Right lung (tissue), 10 donors: ENCODE measurements around the gene SLC5A2. TPM values are rescaled to one million over a fixed set of nuclear protein-coding genes. Genes with fewer than 3 reads are reported as not detected.
"Not testable (repeated sequence)": the region's sequence is repeated elsewhere in the genome, so short reads cannot be mapped to it uniquely, and the experiment has no call there.

ENCODE experiments used
- DNase-seq, 2 donors: peaks; one replicate each; pipeline ENCODE4 v3.0.0-alpha.2; 2013
- long read RNA-seq, 8 donors: transcript quantifications; one replicate each; lab custom pipeline, GENCODE V29; 2026
- polyA plus RNA-seq, 5 donors: library from polyadenylated mRNA; unstranded; fragments of 120-200 nt; gene quantifications; one replicate each; pipeline versions ENCODE4 v1.2.1 to v1.2.3, GENCODE V29; 2013; ENCODE audit warnings: inconsistent platforms in 1 of 5, low replicate concordance in 1 of 5; ENCODE audit not compliant: insufficient read length in 5 of 5, insufficient read depth in 1 of 5

The SLC5A2 gene
- 10 to 100 TPM in 3 of 5 donors, 1 to 10 TPM in 2; 8.6 to 18.9 (median 14.9) TPM for polyA plus RNA-seq
- long read RNA-seq, donor 1, partial matches to known transcripts = 31 of 31 reads
- long read RNA-seq, donor 1, other reads (novel, unspliced or antisense) = 0 of 31 reads
- long read RNA-seq, donor 2 = 0 reads
- long read RNA-seq, donor 3, partial matches to known transcripts = 17 of 23 reads
- long read RNA-seq, donor 3, other reads (novel, unspliced or antisense) = 6 of 23 reads
- long read RNA-seq, donor 4, partial matches to known transcripts = 6 of 6 reads
- long read RNA-seq, donor 4, other reads (novel, unspliced or antisense) = 0 of 6 reads
- long read RNA-seq, donor 5, partial matches to known transcripts = 0 of 1 reads
- long read RNA-seq, donor 5, other reads (novel, unspliced or antisense) = 0 of 1 reads
- long read RNA-seq, donor 6 = 0 reads
- long read RNA-seq, donor 7 = 0 reads
- long read RNA-seq, donor 8 = 0 reads

DNA sequence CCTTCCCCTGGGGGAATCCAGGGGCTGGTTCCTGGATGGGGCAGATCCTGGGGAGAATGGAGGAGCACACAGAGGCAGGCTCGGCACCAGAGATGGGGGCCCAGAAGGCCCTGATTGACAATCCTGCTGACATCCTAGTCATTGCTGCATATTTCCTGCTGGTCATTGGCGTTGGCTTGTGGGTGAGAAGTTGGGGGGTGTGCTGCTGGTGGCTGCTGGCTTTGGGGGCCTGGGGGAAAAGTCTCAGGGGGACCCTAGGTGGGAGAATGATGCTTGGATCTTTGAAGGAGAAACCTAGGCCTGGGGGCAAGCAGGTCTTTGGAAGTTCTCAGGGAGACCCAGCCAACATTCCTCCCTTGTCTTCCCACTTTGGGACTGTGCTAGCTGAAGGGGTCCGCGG lies at the start of gene SLC5A2:
SLC5A2 (plus strand) TSS at position 43 of the 400 bp plus-strand sequence; CDS start at position 57, 14 bp downstream.
- no peak for DNase-seq

DNA sequence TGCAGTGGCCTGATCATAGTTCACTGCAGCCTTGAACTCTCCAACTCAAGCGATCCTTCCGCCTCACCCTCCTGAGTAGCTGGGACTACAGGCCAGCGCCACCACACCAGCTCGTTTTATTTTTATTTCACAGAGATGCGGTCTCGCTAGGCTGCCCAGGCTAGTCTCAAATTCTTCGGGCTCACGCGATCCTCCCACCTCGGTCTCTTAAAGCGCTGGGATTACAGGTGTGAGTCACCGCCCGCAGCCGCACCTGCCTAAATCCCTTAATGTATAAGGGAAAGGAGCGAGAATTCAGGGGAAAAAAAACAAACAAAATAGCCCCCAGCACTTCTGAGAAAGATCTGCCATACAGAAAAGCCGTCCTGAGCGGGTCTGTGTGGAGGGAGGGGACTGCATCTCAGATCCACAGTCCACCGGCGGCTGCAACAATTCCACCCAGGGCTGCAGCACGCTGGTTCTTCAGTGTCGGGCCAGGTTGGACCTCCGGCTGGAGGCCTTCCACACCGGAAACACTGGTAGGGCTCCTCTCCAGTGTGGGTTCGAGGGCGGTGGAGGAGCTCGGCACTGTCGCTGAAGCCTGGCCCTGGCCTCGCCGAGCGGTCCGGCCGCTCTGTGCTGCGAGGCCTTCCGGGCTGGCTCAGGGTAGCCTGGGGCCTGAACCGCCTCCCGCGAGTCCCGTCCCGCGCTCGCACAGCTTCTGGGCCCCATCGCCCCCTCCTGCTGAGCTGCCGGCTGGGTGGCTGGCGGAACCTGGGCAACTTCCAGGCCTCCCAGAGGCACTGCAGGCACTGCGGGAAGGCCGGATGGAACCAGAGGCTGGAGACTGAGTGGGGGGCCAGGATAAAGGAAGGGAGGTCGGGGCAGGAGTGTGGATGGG lies 47.3 kb upstream of the SLC5A2 start:
- no peak for DNase-seq

- DNase-seq = no peak
Observed at GRCh38 chr16:31436221-31437045, 46.5 kb upstream of the SLC5A2 start.

DNA sequence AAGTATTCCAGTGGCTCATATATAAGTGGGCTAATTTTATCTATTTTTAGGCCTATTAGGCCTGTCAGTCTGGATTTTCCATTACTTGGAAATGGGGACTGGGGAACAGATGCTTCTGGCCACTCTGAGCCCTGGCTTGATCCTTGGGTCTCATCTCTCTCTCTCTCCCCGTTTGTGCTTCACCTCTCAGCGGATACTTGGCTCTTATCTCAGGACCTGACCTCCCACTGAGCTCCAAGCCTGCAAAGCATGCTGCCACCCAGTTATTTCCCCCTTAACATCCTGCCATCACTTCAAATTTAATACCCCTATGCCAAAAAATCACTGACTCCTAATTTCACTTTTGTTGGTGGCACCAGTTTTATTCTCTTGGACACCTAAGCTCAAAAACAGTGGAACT lies 44.5 kb upstream of the SLC5A2 start:
- DNase-seq = no peak

DNA sequence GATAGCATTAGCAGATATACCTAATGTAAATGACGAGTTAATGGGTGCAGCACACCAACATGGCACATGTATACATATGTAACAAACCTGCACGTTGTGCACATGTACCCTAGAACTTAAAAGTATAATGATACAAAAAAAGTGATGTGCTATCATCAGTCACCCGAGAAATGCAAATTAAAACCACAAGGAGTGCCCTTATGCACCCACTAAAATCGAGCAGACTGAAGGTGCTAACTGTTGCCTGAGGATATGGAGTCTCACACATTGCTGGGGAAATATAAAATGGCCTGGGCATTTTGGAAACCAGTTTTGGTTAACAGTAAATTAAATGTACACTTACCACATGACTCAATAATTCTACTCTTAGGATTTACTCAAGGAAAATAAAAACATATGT lies 43.9 kb upstream of the SLC5A2 start:
- not testable (repeated sequence) for DNase-seq

- DNase-seq = no peak
Observed at GRCh38 chr16:31439519-31439918, 43.4 kb upstream of the SLC5A2 start.

DNA sequence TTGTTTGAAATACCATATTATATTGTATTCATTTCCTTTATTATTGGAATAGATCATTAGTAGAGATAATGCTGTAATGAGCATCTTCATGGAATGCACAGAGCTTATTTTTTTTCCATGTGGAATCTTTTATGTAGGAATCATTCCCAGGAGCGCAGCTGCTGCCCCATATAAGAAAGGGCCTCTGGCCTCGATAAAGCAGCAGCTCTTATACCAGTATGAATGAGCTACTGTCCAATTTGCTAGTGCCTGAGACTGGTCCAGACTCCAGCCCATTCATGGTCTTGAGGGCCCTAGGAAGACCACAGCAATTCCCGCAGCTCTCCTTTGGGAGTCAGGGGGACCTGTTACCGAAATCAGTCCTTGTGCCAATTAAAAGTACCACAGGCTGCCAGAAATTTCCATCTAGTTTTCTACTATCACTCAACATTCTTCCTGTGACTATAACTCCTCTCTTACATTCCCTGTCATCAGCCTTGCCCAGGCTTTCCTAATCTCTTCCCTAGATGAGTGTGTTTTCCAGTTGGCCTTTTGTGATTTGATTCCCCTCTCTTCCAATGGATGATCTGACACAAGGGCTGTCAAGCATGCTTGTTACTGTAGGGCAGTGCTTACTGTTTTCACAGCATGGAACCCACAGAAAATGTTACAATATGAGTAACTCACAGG lies 42.3 kb upstream of the SLC5A2 start:
- DNase-seq = no peak

DNA sequence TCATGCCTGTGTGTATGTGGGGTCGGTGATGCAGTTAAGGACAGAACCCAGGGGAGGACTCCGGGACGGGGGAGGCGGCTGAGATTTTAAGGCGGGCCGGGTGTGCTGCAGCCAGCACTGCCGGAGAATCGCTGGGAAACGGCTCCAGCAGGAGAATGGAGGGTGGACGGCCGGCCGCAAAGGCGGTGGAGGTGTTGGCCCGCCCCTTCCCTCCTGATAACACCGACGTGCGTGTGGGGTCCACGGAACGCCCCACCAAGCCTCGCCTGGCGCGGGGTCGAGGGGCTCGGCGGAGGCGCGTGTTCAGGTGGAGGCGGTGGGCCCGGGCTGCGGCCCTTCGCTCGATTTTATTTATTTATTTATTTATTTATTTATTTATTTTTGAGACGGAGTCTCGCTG lies 41.0 kb upstream of the SLC5A2 start:
- no peak for DNase-seq

DNA sequence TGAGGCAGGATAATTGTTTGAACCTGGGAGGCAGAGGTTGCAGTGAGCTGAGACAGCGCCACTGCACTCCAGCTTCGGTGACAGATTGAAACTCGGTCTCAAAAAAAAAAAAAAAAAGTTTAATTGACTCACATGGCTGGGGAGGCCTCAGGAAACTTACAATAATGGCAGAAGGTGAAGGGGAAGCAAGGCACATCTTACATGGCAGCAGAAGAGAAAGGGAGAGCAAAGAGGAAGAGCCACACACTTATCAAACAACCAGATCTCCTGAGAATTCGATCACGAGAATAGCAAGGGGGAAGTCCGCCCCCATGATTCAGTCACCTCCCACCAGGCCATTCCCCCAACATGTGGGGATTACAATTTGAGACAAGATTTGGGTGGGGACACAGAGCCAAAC lies 37.0 kb upstream of the SLC5A2 start:
- not testable (repeated sequence) for DNase-seq

DNA sequence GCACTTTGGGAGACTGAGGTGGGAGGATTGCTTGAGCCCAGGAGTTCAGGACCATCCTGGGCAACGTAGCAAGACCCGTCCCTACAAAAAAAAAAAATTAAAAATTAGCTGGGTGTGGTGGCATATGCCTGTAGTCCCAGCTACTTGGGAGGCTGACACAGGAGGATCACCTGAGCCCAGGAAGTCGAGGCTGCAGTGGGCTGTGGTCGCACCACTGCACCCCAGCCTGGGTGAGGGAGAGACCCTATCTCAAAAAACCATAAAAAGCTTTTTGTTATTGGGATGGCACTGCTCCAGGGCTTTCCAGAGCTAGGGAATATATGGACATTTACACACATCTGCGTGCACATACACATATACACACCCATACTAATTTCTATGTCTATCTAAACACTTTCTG lies 31.7 kb upstream of the SLC5A2 start:
- DNase-seq = no peak

DNA sequence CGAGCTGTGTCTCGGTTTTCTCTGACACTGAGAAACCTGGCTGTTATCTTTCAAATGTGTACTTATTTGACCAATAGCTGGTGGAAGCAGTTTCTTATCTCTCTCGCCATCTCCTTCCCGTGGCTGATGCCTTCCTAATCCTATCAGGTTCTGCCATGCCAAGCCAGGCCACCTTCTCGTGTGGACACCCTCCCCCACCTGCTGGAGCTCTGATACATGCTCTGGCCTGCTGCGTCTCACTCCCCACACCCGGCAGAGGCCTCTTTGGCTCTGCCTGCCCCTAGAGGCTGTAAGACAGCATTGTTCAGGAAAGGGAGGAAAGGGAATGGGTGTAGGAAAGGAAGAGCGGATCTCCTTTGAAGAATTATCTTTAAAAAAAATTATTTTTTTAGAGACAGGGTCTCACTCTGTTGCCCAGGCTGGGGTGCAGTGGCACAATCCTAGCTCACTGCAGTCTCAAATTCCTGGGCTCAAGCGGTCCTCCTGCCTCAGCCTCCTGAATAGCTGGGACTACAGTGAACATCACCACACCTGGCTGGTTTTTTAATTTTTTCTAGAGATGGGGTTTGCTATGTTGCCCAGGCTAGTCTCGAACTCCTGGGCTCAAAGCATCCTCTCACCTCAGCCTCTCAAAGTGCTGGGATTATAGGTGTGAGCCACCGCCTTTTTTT lies 31.1 kb upstream of the SLC5A2 start:
- peak in 1 of 2 donors; percentile 26 for DNase-seq

GRCh38 chr16:31452631-31453106 lies 30.3 kb upstream of the SLC5A2 start:
- DNase-seq = no peak

- DNase-seq = no peak
Observed at GRCh38 chr16:31453255-31454204, 29.4 kb upstream of the SLC5A2 start.

DNA sequence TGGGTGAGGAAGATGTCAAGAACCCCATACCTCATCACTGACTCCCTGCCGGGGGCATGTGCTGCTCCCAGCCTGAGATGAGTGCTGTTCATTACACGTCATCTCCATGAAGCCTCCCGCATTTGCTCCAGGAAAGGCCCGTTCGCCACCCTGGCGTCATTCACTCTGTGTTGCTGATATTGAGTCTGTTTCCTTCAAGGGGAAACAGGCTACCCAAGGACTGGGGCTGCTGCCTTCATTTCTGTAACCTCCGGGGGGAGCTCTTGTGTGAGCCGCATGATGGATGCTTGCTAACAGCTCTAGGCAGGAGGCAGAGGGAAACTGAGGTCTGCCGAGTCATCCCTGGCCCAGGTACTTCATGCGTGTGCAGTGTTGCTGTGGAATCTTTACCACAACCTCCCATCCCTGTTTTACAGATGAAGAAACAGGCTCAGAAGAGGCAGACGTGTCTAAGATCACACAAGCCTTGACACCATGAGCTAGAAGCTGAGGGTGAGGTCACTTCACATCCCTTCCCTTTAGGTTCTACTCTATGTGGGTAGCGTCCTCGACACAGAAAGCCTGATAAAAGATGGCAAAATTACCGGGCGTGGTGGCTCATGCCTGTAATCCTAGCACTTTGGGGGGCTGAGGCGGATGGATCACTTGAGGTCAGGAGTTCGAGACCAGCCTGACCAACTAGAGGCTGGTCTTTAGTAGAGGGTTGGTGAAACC lies 27.2 kb upstream of the SLC5A2 start:
- DNase-seq = no peak

- DNase-seq = no peak
Observed at GRCh38 chr16:31456988-31457360, 25.9 kb upstream of the SLC5A2 start.

DNA sequence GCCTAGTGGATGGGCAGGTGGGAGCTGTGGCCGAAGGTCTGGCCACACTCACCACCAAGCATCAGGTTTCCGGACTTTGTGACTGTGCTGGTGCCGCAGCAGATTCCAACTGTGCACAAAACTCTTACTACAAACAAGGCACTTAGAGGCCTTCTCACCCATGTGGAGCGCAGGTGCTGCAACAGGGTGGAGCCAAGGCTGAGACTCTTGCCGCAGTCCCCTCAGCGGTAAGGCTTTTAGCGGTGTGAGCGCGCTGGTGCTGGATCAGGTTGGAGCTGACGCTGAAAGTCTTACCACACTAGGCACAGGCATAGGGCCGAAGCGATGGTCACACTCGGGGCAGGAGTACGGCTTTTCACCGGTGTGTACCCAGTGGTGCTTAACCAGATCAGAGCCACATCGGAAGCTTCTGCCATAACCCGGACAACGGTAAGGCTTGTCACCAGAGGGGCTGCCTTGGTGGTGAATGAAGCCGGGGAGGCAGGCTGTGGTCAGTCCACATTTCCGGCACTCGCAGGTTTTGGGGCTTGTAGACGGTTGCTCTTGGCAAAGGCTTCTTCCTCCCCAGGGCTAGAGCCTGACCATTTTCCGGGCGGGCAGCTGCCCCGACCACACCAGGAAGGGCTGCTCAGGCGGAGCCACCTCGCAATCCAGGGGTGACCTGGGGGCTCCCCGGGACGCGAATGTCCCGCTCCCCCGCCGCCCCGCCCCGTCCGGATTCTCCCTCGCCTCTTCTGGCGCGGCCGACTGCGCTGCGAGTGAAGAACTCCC lies 24.7 kb upstream of the SLC5A2 start:
- DNase-seq = peak in 1 of 2 donors; percentile 33

GRCh38 chr16:31458844-31459686 lies 23.9 kb upstream of the SLC5A2 start, which contains the start of gene ARMC5:
ARMC5 (plus strand) TSS chr16:31459501; CDS start chr16:31459525, 24 bp downstream.
- DNase-seq = peak; percentile 97 to 98
